Embryonic facial prominence (tissue), 1 donor: ENCODE results near the gene RGS16.

ENCODE experiments used
- DNase-seq: peaks from one replicate; pipeline ENCODE4 v3.0.0-alpha.2; 2016; ENCODE audit errors: extremely low spot score

RGS16 gene

DNA sequence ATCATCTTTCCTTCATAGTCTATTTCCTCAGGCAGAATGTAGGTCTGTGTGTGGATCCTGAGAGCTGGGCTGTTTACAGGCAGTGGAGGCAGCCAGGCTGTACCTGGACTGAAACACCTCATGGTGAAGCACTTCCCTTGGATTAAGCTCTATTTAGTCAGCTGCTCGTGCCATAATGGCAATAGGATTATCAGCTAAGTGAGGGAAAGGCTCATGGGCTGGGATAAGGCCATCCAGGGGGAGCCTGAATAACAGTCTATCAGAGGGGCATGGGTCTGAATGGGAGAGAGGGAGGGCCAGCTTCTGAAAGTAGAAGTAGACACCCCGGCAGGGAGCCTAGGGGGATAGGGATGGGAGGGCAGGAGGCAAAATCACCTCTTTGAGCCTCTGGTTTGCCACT lies 23.5 kb downstream of the RGS16 start:
- no peak for DNase-seq

DNA sequence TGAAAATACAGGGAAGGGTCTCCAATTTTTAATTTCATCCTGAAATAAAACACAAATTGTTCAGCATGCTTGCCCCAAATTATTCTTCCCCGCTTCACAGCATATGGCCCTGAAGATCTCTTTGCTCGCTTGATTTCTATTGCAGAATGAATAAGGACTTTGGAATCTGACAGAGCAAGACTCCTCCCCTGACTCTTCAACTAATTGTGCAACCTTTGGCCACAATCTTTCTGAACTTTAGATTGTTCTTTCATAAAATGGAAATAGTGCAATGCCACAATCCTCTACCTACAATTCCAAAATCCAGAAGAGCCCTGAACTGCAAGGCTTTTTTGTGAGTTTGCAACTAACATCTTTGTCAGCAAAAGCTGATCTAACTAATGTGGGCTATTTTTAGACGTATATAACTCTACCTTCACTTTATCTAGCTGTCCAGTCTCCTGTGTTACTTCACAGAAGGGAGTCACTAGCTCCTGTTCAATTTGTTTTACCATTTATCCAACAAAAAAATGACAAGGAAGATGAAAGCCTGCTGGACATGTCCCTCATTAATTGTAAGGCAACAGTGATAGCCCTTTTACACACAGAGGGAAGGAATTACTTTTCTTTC lies 28.5 kb downstream of the RGS16 start:
- DNase-seq: no peak

DNA sequence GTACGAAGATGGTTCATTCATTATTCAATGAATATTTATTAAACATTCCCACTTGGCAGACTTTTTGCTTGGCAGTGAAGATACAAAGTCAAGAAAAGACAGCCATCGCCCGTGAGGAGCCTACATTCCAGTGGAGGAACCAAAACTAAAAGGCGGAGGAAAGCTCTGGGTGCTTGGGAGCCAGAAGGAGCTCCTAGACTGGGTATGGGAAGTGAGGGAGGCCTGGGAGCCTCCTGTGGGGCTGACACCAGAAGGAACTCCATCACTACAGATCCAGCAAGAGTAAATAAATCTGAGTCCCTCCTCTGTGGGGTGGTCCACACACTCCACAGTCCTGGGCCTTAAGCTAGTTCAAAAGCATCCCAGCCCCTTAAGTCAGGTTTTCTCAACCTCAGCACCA lies 30.0 kb downstream of the RGS16 start:
- DNase-seq: no peak

DNA sequence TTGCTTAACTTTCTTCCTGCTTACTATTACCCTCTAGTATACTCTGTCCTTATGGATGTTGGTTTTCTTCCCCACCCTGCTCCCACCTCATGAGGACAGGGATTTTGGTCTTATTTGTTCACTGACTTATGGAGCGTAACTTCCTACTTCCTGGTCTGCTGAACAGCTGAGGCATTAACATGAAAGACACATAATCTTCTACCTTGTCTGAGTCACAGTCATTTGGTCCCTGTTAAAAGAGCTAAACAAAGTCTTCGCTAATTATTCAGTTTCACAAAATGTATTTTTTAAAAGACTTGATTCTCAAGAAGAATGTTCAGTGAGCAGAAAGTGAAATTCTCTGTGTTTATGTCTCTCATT lies 33.6 kb downstream of the RGS16 start:
- no peak for DNase-seq

DNA sequence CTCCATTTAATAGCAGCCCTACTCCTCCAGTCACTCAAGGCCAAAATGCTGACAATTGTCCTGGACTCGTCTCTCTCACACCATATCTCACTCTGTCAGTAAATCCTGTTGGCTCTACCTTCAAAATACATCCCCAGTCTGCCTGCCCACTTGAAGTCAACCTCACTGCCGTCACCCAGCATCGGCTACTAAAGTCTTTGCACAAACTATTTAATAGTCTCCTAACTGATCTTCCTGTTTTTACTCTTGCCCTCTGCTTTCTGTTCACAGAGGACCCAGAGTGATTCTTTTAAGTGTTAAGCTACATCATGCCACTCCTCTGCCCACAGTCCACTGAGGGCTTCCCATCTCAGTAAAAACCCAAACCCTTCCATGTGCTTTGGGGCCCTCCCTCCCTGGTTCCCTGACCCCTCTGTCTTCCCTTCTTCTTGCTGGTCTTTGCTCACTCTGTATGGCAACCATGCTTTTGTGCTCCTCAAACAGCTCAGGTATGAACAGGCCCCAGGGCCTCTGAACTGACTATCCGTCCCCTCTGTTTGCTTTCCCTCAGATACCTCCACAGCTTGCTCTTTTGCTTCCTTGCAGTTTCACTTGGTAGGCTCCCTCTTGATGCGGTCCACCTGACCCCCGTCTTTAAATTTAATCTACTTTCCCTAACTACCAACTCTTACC lies 34.1 kb downstream of the RGS16 start:
- DNase-seq: no peak

DNA sequence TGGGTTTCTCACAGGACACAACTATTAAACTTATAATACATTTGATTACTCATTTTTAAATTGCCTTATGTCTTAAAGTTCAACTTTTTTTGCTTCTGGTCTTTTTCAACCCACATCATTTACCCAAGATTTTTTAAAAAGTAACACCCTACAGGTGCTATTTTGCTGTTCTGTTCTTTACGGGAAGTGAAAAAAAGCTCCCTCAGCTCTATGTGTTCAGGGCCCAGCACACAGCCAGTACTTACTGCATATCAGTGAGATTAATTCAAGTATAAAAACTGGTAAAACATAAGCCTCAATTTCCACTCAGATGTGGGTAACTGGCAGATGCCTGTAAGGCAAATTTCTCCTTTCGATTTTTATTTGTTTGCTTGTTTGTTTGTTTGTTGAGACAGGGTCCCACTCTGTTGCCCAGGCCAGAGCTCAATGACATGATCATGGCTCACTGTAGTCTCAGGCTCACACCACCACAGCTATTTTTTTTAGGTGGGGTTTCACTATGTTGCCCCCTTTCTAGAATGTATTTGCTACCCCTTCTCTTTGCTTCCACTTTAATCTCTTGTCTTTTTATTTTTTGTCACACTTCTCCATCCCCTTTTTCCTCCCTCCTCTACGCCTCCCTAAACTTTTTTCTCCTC lies 35.4 kb downstream of the RGS16 start:
- DNase-seq: no peak

DNA sequence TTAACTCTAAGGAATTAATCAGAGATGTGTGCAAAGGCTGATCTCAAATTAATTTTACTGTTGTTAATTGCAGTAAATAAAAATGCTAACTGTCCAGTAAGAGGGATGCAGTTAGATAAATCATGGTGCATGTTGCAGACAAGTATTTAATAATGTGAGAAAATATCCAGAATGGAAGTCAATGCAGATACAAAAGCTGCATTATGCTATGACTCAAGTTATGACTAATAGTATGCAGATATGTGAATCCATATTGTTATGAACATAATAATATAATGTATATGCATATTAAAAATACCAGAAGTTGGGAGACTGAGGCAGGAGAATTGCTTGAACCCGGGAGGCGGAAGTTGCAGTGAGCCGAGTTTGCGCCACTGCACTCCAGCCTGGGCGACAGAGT lies 36.6 kb downstream of the RGS16 start:
- no peak for DNase-seq

DNA sequence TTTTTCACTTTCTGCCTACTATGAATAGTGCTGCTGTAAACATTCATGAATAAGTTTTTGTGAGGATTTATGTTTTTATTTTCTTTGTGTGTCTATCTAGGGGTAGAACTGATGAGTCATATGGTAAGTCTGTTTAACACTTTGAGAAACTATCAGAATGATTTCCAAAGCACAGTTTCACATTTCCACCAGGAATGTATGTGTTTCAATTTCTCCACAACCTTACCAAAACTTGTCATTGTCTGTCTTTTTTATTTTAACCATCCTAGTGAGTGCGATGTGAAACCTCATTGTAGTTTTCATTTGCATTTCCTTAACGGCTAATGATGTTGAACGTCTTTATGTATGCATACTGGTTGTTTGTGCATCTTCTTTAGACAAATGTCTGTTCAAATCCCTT lies 38.7 kb downstream of the RGS16 start:
- no peak for DNase-seq

DNA sequence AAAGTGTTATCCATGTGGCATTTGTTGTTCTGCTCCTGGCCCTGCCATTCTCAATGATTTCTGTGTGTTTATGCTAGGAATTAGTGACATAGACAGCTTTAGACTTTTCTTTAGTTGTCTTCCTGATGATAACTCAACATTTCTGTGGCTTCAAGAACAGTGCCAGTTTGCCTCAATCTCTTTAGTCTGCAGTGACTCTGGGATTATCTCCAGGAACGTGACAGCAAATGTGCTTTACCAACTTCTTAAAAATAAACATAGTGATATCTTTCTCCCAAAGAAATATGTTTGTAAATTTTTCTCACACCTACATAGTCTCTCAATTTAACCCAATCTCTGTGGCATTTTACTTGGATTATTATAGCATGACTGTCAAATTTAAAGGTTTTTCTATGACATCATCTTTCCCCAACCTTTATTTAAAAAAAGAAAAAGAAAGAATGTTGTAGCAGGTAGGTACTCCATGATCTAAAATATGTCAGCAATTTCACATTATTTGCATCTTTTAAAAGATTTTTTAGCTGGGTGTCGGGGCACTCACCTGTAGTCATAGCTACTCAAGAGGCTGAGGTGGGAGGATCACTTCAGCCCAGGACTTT lies 39.7 kb downstream of the RGS16 start:
- no peak for DNase-seq

DNA sequence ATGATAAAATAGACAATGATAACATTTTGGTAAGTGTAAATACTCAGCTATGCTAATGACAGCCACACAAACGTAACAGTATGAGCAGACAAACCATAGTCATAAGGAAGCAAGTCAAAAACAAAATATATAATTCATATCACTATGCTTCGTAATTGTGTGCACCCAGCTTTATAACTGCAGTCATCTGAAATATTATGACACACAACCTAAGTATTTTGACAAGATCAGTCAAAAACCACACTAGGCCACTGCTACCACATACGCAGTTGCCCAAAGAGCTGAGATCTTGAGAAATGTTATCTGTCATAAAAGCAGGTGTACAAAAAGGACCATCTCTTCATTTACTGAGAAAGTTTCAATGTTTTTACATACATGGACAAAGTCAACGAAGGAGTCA lies 41.1 kb downstream of the RGS16 start:
- DNase-seq: no peak

DNA sequence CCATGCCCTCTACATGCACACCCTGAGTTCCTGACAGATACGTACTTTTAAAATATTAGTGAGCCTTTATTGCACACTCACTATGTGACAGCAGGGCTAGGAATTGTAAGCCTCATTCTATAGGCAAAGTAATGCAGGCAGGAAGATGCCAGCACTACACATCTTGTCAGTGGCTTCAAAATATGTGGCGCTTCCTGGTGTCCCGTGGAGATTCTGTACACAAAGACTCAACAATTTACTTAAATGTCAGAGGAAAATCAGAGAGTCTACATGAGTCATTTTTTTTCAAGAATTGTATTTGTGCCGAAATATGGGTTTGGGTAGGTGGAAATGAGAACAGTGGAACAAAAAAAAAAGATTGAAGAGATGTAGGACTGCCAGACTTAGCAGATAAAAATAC lies 42.7 kb downstream of the RGS16 start:
- no peak for DNase-seq

DNA sequence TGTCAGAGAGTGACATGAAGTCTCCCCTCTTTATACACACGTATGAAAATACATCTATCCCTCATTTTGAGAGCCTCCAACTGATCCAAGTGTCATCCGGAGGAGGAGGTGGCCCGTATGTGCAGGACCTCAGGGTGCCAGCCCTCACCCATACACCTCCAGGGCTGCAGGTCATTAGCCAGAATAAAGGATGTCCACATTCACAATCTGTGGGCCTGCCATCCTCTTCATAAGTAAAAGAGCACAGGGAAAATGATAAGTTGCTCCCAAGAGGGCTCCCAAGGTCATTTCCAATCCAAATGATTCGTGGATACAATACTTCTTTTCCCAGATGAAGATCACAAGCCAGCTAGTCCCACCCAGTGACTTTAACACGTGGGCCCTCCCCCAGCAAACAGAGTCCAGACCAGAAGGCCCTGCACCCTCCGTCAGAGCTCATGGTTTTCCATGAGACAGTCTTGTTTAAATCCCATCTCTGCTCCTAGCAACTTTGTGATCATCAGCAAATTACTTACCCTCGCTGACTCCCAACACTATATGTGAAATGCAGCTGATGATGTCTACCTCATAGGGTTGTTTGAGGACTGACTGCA lies 43.7 kb downstream of the RGS16 start:
- no peak for DNase-seq

DNA sequence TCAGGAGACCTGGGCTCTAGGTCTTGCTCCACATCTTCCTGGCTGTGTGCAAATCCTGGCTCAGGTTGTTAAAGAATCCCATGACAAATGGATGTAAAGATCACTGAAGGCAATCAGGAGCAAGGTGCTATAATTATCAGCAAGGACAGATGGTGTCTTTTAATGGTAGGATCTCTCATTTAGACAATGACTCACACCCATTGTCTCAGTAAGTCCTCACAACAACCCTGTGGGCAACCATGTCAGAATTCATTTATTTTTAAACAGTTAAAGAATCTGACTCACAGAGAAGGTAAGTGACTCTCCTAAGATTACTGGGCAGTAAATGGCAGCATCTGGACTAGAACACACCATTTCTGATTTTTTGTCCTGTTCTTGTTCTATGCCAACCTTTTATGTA lies 47.9 kb downstream of the RGS16 start:
- no peak for DNase-seq

DNA sequence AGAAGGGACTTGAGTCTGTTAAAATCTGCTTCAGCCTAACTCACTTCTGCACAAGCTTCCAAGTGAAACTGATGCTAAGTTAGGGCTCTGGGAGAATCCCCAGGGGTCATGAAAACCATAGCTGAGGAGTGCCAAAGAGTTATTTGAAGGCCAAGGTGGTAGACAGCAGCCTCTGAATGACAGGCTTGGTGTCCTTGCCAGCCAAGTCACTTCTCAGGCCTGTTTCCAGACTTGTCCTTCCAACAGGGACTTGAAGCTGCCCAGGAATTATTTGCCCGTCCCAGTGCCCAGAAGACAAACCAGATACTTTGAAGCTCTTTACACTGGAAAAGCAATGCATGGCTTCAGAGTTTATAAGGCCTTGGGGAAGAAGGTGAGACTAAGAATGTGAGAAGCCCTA lies 48.7 kb downstream of the RGS16 start:
- DNase-seq: no peak

DNA sequence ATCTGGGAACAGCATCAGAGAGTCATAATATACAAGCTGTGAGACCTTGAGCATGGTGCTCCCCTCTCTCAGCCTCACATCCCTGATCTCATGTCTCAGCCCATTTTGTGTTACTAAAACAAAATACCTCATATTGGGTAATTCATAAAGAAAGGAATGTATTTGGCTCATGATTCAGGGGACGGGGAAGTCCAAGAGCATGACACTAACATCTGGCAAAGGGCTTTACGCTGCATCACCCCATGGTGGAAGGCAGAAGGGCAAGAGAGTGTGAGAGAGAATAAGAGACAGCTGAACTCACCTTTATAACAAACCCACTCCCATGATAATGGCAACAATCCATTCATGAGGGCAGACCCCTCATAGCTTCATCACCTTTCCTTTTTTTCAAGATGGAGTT lies 51.7 kb downstream of the RGS16 start:
- no peak for DNase-seq

DNA sequence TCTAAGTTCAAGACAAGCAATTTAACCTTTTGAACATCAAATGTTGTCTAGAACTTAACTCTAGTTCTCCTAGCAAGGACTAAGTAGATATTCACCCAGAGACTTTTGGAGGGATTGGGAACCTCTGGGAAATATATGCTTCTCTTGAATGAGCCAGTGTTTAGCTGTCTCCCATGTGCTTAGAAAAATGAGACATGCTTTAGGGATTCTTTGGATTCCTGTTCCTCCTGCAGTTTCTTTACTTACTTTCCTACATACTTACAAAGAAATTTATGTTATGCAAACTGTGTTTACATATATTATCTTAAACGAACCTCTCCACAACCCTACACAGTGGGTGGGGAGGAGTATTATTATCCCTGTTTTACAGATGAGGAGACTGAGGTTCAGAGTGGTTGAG lies 54.4 kb downstream of the RGS16 start:
- DNase-seq: no peak

DNA sequence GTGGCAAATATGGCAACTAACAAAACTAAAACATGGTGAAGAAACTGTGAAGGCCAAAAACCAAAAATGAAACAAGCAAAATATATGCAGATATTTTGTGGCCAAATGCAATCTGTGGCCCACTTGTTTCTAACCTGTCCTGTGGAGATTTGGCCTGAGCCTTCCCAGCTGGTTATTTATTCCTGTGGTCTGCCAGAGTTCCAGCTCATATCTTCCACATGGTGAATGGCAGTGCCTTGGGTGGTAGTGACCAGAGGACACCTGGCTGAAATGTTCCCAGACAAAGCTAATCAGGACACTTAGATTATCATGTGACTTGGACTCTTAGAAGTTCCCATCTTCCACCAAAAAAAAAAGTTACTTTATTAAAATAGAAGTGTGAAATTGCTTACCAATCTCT lies 54.8 kb downstream of the RGS16 start:
- no peak for DNase-seq
